Parathyroid adenoma (tissue), 2 donors: ENCODE measurements around the gene TANC1.

Experiments
- H2AFZ ChIP-seq: fragments of 300-600 bp; sonication (generic); one replicate; pipeline ENCODE4 v1.7.0; 2017; ENCODE audit warnings: antibody characterized with exemption, mild to moderate bottlenecking
- H3K27ac ChIP-seq: fragments of 300-600 bp; sonication (generic); one replicate; pipeline ENCODE4 v1.7.0; 2017
- H3K27me3 ChIP-seq: fragments of 300-600 bp; sonication (generic); one replicate; pipeline ENCODE4 v1.7.0; 2017; ENCODE audit warnings: low read length; ENCODE audit not compliant: control insufficient read depth, insufficient read depth
- H3K36me3 ChIP-seq: fragments of 300-600 bp; sonication (generic); one replicate; pipeline ENCODE4 v1.7.0; 2017; ENCODE audit warnings: low read length; ENCODE audit not compliant: control insufficient read depth, insufficient read depth
- H3K4me1 ChIP-seq: fragments of 300-600 bp; sonication (generic); one replicate; pipeline ENCODE4 v1.7.0; 2017; ENCODE audit warnings: control low read depth
- H3K4me2 ChIP-seq: fragments of 300-600 bp; sonication (generic); one replicate; pipeline ENCODE4 v1.7.0; 2017; ENCODE audit warnings: low read length
- H3K4me3 ChIP-seq: fragments of 300-600 bp; sonication (generic); one replicate; pipeline ENCODE4 v1.7.0; 2017; ENCODE audit warnings: low read depth, low read length
- H3K79me2 ChIP-seq: fragments of 300-600 bp; sonication (generic); one replicate; pipeline ENCODE4 v1.7.0; 2017; ENCODE audit warnings: control low read depth
- H3K9ac ChIP-seq: fragments of 300-600 bp; sonication (generic); one replicate; pipeline ENCODE4 v1.7.0; 2017; ENCODE audit warnings: mild to moderate bottlenecking
- H3K9me3 ChIP-seq: fragments of 300-600 bp; sonication (generic); one replicate; pipeline ENCODE4 v1.7.0; 2017; ENCODE audit warnings: low read length; ENCODE audit not compliant: control insufficient read depth
- CTCF ChIP-seq: fragments of 300-600 bp; sonication (generic); IDR thresholded peaks from one replicate; pipeline ENCODE4 v1.7.0; 2017; ENCODE audit warnings: antibody characterized with exemption, mild to moderate bottlenecking
- donor health status: primary hyperparathyroidism.

The TANC1 gene

GRCh38 chr2:159073256-159073655 is 104.8 kb downstream of the TANC1 start:
- no peak for TF ChIP-seq CTCF
- H3K79me2 ChIP-seq: no peaks in the 10 kb centered on the region
- H3K27ac ChIP-seq: no peak overlapping the region
- no peak overlapping the region for H3K9ac ChIP-seq
- H3K4me2 ChIP-seq: no peak overlapping the region
- no peak overlapping the region for H2AFZ ChIP-seq
- no peak overlapping the region for H3K4me3 ChIP-seq
- peaks cover 13% of the 10 kb centered on the region for H3K4me1 ChIP-seq
- H3K36me3 ChIP-seq: no peaks in the 10 kb centered on the region
- H3K27me3 ChIP-seq: no peaks in the 10 kb centered on the region
- no peaks in the 10 kb centered on the region for H3K9me3 ChIP-seq

- H3K9me3 ChIP-seq: no peaks in the 10 kb centered on the region
- H2AFZ ChIP-seq: no peak overlapping the region
- no peak overlapping the region for H3K27ac ChIP-seq
- no peak overlapping the region for H3K4me3 ChIP-seq
- H3K27me3 ChIP-seq: no peaks in the 10 kb centered on the region
- no peak overlapping the region for H3K9ac ChIP-seq
- H3K36me3 ChIP-seq: no peaks in the 10 kb centered on the region
- H3K4me2 ChIP-seq: no peak overlapping the region
- TF ChIP-seq CTCF: no peak
- peaks cover 13% of the 10 kb centered on the region for H3K4me1 ChIP-seq
- H3K79me2 ChIP-seq: no peaks in the 10 kb centered on the region
Observed at GRCh38 chr2:159074605-159075004, 106.2 kb downstream of the TANC1 start.

GRCh38 chr2:159075727-159076126 is 107.3 kb downstream of the TANC1 start:
- H3K36me3 ChIP-seq: no peaks in the 10 kb centered on the region
- H3K4me3 ChIP-seq: no peak overlapping the region
- H3K79me2 ChIP-seq: no peaks in the 10 kb centered on the region
- H3K9me3 ChIP-seq: no peaks in the 10 kb centered on the region
- no peak overlapping the region for H2AFZ ChIP-seq
- no peak overlapping the region for H3K9ac ChIP-seq
- peaks cover 13% of the 10 kb centered on the region for H3K4me1 ChIP-seq
- no peaks in the 10 kb centered on the region for H3K27me3 ChIP-seq
- no peak overlapping the region for H3K27ac ChIP-seq
- TF ChIP-seq CTCF: no peak
- no peak overlapping the region for H3K4me2 ChIP-seq

GRCh38 chr2:159076241-159076640 is 107.8 kb downstream of the TANC1 start:
- Histone ChIP-seq H3K4me3 (no peak overlapping the region), H3K4me2 (no peak overlapping the region), H3K27me3 (no peaks in the 10 kb centered on the region), H3K4me1 (peaks cover 13% of the 10 kb centered on the region), H2AFZ (no peak overlapping the region), H3K36me3 (no peaks in the 10 kb centered on the region), H3K79me2 (no peaks in the 10 kb centered on the region), H3K27ac (no peak overlapping the region), H3K9me3 (no peaks in the 10 kb centered on the region), H3K9ac (no peak overlapping the region)
- TF ChIP-seq CTCF: no peak

GRCh38 chr2:159077869-159078268 is 109.4 kb downstream of the TANC1 start:
- peaks cover 13% of the 10 kb centered on the region for H3K4me1 ChIP-seq
- H2AFZ ChIP-seq: no peak overlapping the region
- no peaks in the 10 kb centered on the region for H3K79me2 ChIP-seq
- no peak overlapping the region for H3K4me2 ChIP-seq
- H3K27ac ChIP-seq: no peak overlapping the region
- H3K4me3 ChIP-seq: no peak overlapping the region
- no peaks in the 10 kb centered on the region for H3K27me3 ChIP-seq
- no peak overlapping the region for H3K9ac ChIP-seq
- no peaks in the 10 kb centered on the region for H3K9me3 ChIP-seq
- TF ChIP-seq CTCF: no peak
- H3K36me3 ChIP-seq: no peaks in the 10 kb centered on the region
